ENCODE measurements around the gene ABAT.

DNA sequence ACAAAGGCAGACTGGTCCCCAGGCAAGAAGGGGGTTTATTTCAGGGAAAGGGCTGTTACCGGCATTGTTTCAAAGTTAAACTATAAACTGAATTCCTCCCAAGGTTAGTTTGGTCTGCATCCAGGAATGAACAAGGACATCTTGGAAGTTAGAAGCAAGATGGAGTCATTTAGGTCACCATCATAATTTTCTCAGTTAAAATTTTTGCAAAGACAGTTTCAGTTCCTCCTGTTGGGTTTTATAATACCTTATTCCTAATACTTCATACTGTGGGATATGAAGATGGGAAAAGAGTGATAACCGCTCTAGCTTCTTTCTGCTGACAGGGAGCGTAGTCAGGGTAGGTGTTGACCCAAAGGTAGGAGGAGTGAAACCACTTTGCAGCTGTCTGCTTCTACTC lies 148.0 kb downstream of the ABAT start:
- TF ChIP-seq CTCF (IDR thresholded peaks at IDR 0.05): no peak
- TF ChIP-seq POLR2A (IDR thresholded peaks at IDR 0.05; ENCODE audit: low read length): no peak
- no peak for TF ChIP-seq ESRRA (IDR thresholded peaks at IDR 0.05; ENCODE audit: borderline replicate concordance, low read length)
- no peak for TF ChIP-seq ZFP36 (IDR thresholded peaks at IDR 0.05; ENCODE audit: borderline replicate concordance, partially characterized antibody)
- no peak for TF ChIP-seq RAD21 (conservative IDR thresholded peaks at IDR 0.05 in 1 of 2, IDR thresholded peaks at IDR 0.05 in 1 of 2)
- TF ChIP-seq CEBPB (IDR thresholded peaks at IDR 0.05): no peak
- no peak for TF ChIP-seq NR3C1 (IDR thresholded peaks at IDR 0.05)
- TF ChIP-seq, protein P1, sequence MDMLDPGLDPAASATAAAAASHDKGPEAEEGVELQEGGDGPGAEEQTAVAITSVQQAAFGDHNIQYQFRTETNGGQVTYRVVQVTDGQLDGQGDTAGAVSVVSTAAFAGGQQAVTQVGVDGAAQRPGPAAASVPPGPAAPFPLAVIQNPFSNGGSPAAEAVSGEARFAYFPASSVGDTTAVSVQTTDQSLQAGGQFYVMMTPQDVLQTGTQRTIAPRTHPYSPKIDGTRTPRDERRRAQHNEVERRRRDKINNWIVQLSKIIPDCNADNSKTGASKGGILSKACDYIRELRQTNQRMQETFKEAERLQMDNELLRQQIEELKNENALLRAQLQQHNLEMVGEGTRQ (IDR thresholded peaks at IDR 0.05): no peak
- TF ChIP-seq GATA3 (IDR thresholded peaks at IDR 0.05; ENCODE audit: borderline replicate concordance): no peak
- no peak for TF ChIP-seq EP300 (IDR thresholded peaks at IDR 0.05)
- TF ChIP-seq, protein P2, sequence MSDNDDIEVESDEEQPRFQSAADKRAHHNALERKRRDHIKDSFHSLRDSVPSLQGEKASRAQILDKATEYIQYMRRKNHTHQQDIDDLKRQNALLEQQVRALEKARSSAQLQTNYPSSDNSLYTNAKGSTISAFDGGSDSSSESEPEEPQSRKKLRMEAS (IDR thresholded peaks at IDR 0.05): no peak
- no peak for TF ChIP-seq SMC3 (IDR thresholded peaks at IDR 0.05)
- no peak for TF ChIP-seq FOXS1 (CRISPR knock-in tag; IDR thresholded peaks at IDR 0.05)
- no peak for TF ChIP-seq BHLHE40 (IDR thresholded peaks at IDR 0.05; ENCODE audit: low read depth, low read length)
